ENCODE results near the gene GPC6.

GPC6 gene

DNA sequence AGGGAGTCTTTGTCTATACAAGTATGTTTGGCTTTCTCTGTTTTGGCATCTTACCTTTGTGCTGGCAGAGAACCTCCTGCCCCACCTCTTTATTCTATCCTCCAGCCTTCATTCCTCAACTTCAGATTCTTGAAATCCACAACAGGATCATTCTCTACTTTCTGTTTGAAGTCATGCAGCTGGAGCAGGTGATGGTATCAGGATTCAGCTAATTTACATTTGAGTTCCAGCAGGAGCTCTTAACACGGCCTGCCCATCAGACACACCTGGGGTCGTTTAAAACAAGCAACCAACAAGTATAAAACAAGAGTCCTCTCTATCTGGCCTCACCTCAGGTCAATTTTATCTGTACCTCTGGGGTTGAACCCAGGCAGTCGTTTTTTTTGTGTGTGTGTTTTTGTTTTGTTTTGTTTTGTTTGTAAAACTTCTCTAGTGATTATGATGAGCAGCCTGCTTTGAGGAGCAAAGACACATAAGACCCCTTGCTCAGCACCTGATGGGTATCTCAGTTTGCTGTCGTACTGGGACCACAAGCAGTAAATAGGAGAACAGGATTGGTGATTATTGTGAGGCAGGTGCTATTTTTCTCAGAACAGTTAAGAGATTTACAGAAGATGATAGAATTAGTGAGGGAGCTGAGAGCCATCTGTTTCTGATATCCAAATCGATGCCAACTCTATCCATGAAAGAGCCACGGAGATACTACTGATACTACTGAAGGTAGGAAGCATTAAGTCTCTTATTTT is 78.4 kb downstream of the GPC6 start:
- no peak for DNase-seq (ENCODE audit: low read depth)
- no peak overlapping the region for H3K4me3 ChIP-seq (ENCODE audit: control insufficient read depth, low read depth, low read length)
- TF ChIP-seq CTCF (IDR thresholded peaks at IDR 0.05; ENCODE audit: control insufficient read depth, insufficient read depth, low read depth, low read length, missing control alignments): no peak

DNA sequence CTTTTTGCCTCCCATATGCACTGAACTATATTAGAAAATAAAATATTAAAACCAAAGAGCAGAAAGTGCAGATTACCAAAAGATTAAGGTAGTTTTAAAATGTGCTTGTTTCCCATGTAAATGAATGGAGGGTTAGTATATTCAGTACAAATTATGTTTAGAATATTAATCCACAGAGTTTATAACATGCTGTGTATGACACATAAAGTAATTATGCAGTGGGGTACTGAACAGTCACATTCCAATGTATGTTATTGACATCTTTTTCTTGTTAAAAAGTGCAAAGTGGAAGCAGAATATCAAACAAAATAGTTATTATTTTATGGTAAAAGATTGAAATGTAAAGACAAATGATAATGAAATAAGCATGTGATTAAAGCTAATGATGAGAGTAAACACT is 79.3 kb downstream of the GPC6 start:
- no peak overlapping the region for H3K4me3 ChIP-seq (ENCODE audit: control insufficient read depth, low read depth, low read length)
- no peak for DNase-seq (ENCODE audit: low read depth)
- no peak for TF ChIP-seq CTCF (IDR thresholded peaks at IDR 0.05; ENCODE audit: control insufficient read depth, insufficient read depth, low read depth, low read length, missing control alignments)

DNA sequence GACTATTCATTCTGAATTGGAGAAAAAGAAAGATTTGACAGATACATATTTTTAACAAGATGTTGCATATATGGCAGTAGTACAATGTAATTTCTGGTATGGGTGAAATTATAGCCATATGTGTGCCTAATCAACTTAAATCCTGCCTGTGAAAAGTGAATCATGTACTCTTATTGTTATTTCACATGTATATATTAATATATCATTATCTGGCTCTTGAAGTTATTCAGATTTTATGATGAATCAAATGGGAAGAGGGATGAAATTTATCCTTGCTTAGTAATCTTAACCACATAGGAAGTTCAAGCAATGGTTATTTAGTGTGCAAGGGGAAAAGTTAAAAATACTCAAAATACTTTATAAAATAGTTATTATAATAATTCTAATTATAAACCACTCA is 80.5 kb downstream of the GPC6 start:
- no peak for TF ChIP-seq CTCF (IDR thresholded peaks at IDR 0.05; ENCODE audit: control insufficient read depth, insufficient read depth, low read depth, low read length, missing control alignments)
- H3K4me3 ChIP-seq (ENCODE audit: control insufficient read depth, low read depth, low read length): no peak overlapping the region
- no peak for DNase-seq (ENCODE audit: low read depth)

- no peak overlapping the region for H3K4me3 ChIP-seq (ENCODE audit: control insufficient read depth, low read depth, low read length)
- no peak for DNase-seq (ENCODE audit: low read depth)
- no peak for TF ChIP-seq CTCF (IDR thresholded peaks at IDR 0.05; ENCODE audit: control insufficient read depth, insufficient read depth, low read depth, low read length, missing control alignments)
Observed at GRCh38 chr13:93307651-93308050, 81.0 kb downstream of the GPC6 start.

- peak; percentile 29 for DNase-seq (ENCODE audit: low read depth)
- no peak for TF ChIP-seq CTCF (IDR thresholded peaks at IDR 0.05; ENCODE audit: control insufficient read depth, insufficient read depth, low read depth, low read length, missing control alignments)
- H3K4me3 ChIP-seq (ENCODE audit: control insufficient read depth, low read depth, low read length): no peak overlapping the region
Observed at GRCh38 chr13:93309886-93310523, 83.4 kb downstream of the GPC6 start.

DNA sequence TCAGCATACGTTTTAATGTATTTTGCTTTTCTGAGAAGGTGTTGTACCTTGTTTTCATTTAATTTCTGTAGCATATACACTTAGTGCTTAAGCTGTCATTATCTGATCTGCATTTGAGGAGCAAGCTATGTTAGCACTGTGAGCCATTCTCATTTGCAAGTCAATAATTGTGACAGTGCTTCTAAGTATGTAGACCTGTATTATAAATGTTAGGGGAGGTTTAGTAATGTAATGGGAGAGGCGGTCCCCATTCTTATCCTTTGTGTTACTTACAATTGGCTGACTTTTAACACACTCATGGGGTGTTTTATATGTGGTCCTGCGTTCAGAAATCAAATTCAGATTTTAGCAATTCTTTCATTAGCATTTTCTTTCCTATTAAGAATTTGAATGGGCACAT is 90.2 kb downstream of the GPC6 start:
- no peak for DNase-seq (ENCODE audit: low read depth)
- no peak overlapping the region for H3K4me3 ChIP-seq (ENCODE audit: control insufficient read depth, low read depth, low read length)
- TF ChIP-seq CTCF (IDR thresholded peaks at IDR 0.05; ENCODE audit: control insufficient read depth, insufficient read depth, low read depth, low read length, missing control alignments): no peak
